HG03442 (cell line): ENCODE results near the gene MXRA7.
"Not testable (repeated sequence)": the region's sequence is repeated elsewhere in the genome, so short reads cannot be mapped to it uniquely, and the experiment has no call there.

Experiments used
- ATAC-seq: cut with Tn5 transposase; IDR thresholded peaks from one replicate; pipeline ENCODE4 v1.9.1; 2021; ENCODE audit warnings: mild to moderate bottlenecking, moderate library complexity; ENCODE audit not compliant: unreplicated experiment

MXRA7 gene

DNA sequence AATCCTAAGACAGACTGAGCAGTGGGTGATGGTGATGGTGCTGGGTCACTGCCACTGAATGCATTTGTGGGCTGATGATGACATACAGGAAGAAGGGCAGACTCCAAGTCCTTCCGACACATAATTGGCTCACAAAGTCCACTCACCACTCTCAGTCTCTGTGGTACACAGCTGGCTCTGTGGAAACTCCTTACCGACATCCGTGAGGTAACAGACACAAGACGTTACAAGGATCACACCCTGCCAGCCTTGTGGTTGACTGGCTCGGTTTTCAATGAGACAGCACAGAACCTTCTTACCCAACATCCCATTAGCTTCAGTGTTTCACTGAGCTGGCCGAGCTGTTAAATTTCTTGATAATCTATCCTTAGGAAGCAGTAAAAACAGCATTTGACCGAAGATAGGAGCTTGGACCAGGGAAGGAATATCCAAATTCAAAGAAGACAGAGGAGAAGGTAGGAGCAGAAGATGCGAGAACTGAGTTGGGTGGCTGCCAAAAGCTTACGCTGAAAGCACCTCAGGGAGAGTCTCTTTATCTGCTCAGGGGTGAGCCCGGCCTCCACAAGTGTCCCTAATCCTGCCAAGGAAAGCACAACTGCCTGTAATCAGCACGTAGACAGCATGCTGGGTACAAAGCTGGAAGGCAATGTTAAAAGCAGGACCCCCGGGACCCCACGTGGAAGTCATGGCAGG lies 5.5 kb upstream of the MXRA7 start:
- ATAC-seq = no peak

GRCh38 chr17:76715496-76715830 lies 4.7 kb upstream of the MXRA7 start:
- ATAC-seq = no peak

GRCh38 chr17:76714822-76715495 lies 4.2 kb upstream of the MXRA7 start:
- ATAC-seq = no peak

GRCh38 chr17:76714336-76714735 lies 3.6 kb upstream of the MXRA7 start:
- ATAC-seq = no peak

DNA sequence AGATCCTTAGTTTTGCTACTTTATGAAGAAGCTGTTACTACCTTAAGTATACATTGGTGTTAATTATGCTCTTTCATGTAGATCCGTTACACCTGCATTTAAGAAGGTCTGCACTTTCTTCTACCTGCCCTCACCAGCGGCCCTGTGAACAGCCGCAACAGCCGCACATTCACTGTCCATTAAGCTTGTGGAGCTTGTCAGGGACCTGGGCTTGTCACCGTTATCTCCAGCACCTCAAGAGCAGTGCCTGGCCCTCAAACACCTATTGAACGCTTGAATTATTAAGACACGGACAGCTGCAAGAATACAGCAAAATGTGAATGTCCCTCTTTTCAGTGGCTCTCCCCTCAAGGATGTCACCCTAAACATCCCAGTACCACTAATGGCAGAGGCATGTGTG lies 3.0 kb upstream of the MXRA7 start:
- no peak for ATAC-seq

GRCh38 chr17:76712321-76712720 lies 1.6 kb upstream of the MXRA7 start:
- ATAC-seq = not testable (repeated sequence)

DNA sequence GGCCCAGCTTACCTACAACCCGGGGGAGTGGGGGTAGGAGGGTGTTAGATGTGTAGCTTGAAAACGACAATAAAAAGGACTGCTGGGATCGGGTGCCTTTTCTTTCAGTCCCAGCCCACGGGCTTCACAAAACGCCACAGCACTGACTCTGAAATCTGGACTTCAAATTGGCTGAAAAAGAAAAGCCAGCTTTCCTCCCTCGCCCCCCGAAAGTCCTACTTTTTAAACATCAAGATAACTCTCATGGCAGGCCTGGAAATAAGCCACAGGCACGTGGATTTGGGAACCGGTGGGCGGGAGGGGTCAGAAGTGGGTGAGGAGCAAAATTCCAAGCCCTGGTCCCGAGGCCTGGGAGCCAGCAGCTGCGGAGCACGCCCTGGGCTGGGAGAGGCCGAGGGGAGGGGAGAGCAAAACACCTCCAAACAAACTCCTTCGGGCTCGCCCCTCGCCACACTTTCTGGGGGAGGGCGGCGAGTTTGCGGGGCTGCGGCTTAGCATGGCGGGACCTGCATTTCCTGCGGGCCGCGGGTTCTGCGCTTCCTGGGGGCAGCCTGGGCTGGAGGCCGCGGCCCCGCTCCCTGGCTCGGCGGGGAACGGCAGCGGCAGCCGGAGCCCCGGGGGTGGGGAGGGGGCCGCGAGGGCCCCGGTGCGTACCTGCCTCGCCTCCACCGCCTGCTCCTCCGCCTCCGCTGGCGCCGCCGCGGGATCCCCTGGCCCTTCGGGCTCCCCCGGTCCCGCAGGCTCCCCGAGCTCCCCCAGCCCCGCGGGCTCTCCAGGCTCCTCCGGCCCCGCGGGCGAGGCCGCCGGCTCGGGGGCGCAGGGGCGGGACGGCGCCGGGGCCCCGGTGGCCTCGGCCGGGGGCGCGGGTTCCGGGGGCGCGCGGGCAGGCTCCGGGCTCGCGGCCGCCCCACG lies 558 bp downstream of the MXRA7 start:
- not testable (repeated sequence) for ATAC-seq

GRCh38 chr17:76709077-76709950 lies 1.5 kb downstream of the MXRA7 start:
- ATAC-seq = no peak

- no peak for ATAC-seq
Measured at GRCh38 chr17:76707985-76708807, 2.6 kb downstream of the MXRA7 start.

- no peak for ATAC-seq
Measured at GRCh38 chr17:76706817-76707216, 3.9 kb downstream of the MXRA7 start.

DNA sequence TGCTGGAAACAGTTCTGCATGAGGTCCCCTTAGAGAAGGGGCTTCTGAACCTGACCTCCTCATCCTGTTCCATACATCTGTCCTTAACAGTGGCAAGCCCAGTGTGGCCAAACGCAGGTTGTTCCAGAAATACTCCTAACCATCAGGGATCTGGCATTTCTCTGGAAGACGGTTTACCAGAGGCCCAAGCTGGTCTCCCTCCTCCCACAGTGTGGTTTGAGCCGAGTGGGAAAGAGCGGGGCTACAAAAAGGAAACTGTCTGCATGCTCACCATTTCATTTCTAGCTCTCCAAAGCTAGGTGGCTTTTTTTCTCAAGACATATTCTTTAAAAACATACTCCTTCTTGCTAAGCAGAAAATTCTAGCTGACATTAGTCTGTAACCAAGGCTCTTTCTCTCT lies 6.0 kb downstream of the MXRA7 start:
- ATAC-seq = no peak

DNA sequence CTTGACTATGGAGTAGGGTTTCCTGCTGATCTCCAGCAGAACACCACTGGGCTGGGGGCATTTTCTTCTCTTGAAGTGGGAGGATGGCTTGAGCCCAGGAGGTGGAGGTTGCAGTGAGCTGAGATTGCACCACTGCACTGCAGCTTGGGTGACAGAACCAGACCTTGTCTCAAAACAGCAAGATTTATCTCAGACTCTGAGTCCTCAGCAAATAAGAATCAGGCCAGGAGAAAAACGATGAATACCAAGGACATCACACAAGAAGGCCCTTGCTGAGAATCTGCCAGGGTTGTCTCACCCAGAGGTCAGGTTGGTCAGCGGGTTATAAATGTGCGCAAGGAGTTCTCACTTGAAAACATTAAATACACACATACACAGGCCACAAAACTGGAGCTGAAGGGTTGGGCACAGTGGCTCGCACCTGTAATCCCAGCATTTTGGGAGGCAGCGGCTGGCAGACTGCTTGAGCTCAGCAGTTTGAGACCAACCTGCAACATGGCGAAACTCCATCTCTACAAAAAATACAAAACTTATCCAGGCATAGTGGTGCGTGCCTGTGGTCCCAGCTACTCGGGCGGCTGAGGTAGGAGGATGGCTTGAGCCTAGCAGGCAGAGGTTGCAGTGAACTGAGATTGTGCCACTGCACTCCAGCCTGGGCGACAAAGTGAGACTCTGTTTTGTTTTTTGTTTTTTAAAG lies 7.7 kb downstream of the MXRA7 start:
- no peak for ATAC-seq

- ATAC-seq = no peak
Measured at GRCh38 chr17:76702076-76702475, 8.7 kb downstream of the MXRA7 start.

GRCh38 chr17:76701471-76701967 lies 9.2 kb downstream of the MXRA7 start:
- ATAC-seq = no peak

- no peak for ATAC-seq
Measured at GRCh38 chr17:76700617-76701470, 9.9 kb downstream of the MXRA7 start.

DNA sequence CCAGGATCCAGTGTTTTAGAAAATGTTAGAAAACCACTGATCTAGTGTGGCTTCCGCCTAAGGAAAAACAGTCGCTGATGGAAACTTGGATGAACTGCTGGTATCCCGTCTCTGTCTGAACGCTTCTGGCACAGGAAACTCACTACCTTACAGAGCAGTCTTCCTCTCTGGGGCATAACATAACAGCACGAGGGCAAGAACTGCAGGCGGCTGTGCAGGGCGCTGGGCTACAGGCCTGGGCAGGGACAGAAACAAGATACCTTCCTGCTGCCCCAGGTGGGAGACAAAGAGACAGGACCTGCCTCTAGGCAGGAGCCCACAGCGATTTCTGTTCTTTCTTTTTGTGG lies 10.5 kb downstream of the MXRA7 start:
- ATAC-seq = no peak

DNA sequence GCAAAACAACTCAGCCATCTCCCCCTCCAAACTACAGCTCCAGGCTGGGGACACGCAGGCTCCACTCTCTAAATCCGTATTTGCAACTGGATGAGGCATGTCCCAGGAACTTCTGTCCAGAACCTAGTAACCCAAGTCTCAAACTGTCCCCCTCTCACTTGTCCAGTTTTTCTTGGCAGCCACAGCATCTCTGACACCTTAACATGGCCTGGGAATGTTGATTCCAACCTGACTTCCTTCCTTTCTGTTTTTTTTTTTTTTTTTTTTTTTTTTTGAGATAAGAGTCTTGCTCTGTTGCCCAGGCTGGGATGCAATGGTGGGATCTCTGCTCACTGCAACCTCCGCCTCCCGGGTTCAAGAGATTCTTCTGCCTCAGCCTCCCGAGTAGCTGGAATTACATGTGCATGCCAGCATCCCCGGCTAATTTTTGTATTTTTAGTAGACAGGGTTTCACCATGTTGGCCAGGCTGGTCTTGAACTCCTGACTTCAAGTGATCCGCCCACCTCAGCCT lies 12.2 kb downstream of the MXRA7 start:
- ATAC-seq = not testable (repeated sequence)
